GM23338 (cell line): ENCODE data around the gene NEXMIF. TPM values are rescaled to one million over a fixed set of nuclear protein-coding genes. Genes with fewer than 3 reads are reported as not detected.

Experiments
- polyA plus RNA-seq: library from polyadenylated mRNA; unstranded; fragments of >200 nt; fragmentation: Nextera tagmentation; extraction: Ambion mirVana; gene quantifications from 2 replicates; pipeline ENCODE4 v1.2.1, GENCODE V29; 2016
- small RNA-seq: library from RNA; depleted of rRNA; stranded (forward); fragments of <200 nt; gene quantifications from one replicate; pipeline ENCODE3, GENCODE V24; 2014; ENCODE audit warnings: low replicate concordance
- total RNA-seq: library from RNA; depleted of rRNA; stranded (reverse); fragments of >200 nt; shearing (Covaris generic); gene quantifications from 2 replicates; pipeline ENCODE4 v1.2.3, GENCODE V29; 2014; rRNA removed

NEXMIF gene
- total and polyA plus RNA-seq, 2 experiments from 2014 or later: 0.16 to 0.76 TPM

Small RNA genes lying within 50 kb of the gene (small RNA-seq; reads per million reads assigned to genes)
- gene AL139395.1: not detected

Other genes with a start within 250 kb of the NEXMIF start
- gene ABCB7, start 230.8 kb upstream of the NEXMIF start, total RNA-seq: 64.2 and 68.7 TPM in 2 replicates
- 26.3 and 29.8 TPM in 2 replicates for gene ABCB7, start 230.8 kb upstream of the NEXMIF start, polyA plus RNA-seq